GM18511 (cell line): ENCODE data around the gene PCBP1.
"Not testable (repeated sequence)": the region's sequence is repeated elsewhere in the genome, so short reads cannot be mapped to it uniquely, and the experiment has no call there.

ENCODE experiments used
- ATAC-seq: cut with Tn5 transposase; IDR thresholded peaks from one replicate; pipeline ENCODE4 v1.9.1; 2021; ENCODE audit warnings: mild to moderate bottlenecking, moderate library complexity; ENCODE audit not compliant: unreplicated experiment

Gene PCBP1

DNA sequence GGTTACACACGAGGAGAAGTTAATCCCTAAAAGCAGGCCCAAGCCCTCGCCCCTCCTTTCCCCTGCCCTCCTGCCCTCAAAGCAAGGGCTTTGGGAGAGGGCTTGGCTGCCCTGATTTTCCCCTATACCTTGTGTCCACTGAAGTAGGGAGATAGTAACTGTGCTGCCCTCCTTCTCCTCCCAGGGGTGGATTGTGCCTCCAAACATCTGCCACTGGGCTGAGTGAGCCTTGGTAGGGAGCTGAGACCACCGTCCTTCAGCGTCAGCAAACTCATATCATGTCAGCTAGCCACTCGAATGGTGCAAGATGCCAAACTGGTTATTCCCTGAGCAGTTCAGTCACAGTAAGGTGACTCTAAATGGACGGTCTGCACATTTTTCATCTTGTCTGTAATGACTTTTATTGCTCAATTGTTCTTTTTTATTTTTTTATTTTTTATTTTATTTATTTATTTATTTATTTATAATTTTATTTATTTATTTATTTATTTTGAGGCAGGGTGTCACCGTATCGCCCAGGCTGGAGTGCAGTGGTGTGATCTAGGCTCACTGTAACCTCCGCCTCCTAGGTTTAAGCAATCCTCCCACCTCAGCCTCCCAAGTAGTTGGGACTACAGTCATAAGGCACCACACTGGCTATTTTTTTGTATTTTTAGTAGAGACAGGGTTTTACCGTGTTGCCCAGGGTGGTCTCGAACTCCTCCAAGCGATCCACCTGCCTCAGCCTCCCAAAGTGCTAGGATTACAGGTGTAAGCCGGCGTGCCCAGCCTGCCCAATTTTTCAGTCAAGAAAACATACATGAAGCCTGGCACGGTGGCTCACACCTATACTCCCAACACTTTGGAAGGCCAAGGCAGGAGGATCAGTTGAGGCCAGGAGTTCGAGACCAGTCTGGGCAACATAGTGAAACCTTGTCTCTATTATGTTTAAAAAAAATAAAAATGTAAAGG is 8.7 kb downstream of the PCBP1 start:
- no peak for ATAC-seq

DNA sequence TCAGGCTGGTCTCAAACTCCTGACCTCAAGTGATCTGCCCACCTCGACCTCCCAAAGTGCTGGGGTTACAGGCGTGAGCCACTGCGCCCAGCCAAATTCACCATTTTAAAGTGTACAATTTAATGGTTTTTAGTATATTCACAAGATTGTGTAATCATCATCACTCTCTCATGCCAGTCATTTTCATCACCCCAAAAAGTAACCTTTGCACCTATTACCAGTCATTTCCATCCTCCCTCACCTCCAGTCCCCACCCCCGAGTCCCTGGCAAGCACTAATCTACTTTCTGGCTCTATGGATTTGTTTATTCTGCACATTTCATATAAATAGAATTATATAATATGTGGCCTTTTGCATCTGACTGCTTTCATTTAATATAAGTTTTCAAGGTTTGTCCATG is 10.8 kb downstream of the PCBP1 start:
- no peak for ATAC-seq

DNA sequence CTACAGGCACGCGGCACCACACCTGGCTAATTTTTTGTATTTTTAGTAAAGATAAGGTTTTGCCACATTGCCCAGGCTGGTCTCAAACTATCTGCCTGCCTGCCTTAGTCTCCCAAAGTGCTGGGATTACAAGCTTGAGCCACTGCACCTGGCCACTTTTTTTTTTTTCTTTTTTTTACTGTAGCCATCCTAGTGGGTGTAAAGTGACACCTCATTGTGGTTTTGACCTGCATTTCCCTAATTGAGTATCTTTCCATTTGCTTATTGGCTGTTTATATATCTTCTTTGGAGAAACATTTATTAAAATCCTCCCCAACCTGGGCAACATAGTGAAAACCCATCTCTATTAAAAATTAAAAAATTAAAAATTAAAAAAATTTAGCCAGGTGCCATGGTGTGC is 12.0 kb downstream of the PCBP1 start:
- ATAC-seq, result no peak

DNA sequence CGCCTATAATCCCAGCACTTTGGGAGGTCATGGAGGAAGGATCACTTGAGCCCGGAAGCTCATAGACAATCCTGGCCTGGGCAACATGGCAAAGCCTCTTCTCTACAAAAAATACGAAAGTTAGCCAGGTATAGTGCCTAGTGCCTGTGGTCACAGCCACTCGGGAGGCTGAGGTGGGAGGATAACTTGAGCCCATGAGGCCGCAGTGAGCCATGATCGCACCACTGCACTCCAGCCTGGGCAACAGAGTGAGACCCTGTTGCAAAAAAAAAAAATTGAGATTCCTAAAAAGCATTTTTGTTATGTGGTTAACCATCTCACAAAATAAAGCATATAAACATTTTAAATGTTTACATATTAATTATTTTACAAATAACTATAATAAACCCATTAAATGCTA is 13.9 kb downstream of the PCBP1 start:
- ATAC-seq, result no peak

DNA sequence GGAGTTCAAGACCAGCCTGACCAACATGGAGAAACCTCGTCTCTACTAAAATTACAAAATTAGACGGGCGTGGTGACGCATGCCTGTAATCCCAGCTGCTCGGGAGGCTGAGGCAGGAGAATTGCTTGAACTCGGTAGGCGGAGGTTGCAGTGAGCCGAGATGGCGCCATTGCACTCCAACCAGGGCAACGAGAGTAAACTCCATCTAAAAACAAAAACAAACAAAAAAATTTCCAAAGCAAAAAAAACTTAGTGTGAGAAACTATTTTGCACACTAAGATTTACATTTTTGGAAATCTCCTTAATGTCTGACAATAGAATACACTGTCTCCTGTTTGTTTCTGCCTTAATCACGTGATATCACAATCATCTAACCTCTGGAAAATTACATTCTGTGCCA is 14.4 kb downstream of the PCBP1 start:
- ATAC-seq, result not testable (repeated sequence)

DNA sequence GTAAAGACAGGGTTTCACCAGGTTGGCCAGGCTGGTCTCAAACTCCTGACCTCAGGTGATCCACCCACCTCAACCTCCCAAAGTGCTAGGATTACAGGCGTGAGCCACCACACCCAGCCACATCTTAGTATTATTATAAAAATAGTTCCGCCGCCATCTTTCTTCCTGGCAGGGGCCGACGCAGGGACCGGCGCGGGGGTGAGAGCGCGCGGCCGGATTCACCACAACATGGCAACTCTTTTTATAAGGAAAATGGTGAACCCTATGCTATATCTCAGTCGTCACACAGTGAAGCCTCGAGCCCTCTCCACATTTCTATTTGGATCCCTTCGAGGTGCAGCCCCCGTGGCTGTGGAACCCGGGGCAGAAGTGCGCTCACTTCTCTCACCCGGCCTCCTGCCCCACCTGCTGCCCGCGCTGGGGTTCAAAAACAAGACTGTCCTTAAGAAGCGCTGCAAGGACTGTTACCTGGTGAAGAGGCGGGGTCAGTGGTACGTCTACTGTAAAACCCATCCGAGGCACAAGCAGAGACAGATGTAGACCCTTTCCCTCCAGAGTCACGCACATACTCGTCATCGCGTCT is 15.1 kb downstream of the PCBP1 start:
- not testable (repeated sequence) for ATAC-seq

DNA sequence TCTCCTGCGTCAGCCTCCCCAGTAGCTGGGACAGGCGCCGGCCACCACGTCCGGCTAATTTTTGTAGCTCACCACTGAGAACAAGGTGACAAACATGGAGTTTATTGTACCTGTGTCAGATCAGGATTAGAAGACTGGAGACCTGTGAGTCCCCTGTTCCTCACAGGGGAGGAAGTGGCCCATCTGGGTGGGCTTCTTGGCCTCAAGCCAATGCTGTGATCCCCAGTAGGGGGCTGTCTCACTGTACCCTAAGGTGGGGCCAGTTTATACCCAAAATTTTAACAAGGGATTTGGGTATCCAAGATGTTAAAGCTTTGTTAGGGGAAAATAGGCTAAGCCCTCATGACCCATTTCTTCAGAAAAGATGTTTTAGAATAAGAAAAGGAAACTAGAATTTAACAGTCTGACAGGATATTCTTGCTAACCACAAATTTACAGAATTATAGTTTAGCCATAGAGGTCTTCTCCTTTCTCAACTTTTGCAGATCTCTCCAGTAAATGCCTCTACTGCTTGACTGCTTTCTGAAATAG is 16.3 kb downstream of the PCBP1 start:
- no peak for ATAC-seq

DNA sequence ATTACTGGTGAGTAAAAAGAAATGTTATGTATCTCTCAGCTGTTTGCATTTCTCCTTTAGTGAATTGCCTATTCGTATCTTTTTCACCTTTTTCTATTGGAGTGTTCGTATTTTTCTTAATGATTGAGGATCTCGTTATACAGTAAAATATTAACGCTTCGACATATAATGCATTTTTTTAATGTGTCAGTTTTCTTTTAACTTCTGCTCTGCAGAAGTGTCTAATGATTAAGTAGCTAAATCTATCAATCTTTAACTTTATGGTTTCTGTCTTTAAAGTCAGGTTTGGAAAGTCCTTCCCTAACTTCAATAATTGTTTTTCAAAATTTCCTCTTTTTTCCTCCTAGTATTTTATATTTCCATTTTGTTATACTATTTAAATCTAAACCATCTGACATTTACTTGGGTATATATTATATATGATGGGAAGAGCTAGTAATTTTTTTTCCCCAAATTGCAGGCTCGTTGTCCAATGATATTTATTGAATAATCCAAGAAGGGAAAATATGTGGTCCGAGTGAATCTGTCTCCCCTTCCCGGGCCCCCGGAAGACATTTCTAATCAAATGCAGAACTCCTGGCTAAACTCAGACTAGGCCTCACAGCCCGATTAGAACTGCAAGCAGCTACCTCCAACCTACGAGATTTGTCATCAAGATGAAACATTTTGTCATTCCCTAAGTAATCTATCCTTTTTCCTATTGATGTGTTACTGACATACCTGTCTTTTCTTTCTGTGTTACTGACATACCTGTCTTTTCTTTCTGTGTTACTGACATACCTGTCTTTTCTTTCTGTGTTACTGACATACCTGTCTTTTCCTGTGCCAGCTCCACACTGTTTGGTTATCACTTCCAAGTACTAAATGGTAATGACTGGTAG is 17.2 kb downstream of the PCBP1 start:
- ATAC-seq, result no peak

DNA sequence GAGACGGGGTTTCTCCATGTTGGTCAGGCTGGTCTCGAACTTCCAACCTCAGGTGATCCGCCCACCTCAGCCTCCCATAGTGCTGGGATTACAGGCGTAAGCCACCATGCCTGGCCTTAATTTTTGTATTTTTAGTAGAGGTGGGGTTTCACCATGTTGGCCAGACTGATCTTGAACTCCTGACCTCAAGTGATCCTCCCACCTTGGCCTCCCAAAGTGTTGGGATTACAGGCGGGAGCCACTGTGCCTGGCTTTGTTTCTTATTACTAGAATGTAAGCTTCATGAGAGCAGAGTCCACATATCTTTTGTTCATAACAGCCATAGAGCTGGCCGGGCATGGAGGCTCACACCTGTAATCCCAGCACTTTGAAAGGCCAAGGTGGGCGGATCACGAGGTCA is 18.9 kb downstream of the PCBP1 start:
- ATAC-seq, result not testable (repeated sequence)

DNA sequence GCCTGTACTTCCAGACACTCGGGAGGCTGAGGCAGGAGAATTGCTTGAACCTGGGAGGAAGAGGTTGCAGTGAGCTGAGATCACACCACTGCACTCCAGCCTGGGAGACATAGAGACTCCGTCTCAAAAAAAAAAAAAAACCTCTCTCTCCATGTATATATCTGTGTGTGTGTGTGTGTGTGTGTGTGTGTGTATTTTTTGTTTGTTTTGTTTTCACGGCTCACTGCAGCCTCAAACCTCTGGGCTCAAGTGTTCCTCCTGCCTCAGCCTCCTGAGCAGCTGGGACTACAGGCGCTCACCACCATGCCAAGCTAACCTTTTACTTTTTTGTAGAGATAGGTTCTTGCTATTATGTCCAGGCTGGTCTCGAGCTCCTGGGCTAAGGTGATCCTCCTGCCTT is 23.1 kb downstream of the PCBP1 start:
- ATAC-seq, result not testable (repeated sequence)

DNA sequence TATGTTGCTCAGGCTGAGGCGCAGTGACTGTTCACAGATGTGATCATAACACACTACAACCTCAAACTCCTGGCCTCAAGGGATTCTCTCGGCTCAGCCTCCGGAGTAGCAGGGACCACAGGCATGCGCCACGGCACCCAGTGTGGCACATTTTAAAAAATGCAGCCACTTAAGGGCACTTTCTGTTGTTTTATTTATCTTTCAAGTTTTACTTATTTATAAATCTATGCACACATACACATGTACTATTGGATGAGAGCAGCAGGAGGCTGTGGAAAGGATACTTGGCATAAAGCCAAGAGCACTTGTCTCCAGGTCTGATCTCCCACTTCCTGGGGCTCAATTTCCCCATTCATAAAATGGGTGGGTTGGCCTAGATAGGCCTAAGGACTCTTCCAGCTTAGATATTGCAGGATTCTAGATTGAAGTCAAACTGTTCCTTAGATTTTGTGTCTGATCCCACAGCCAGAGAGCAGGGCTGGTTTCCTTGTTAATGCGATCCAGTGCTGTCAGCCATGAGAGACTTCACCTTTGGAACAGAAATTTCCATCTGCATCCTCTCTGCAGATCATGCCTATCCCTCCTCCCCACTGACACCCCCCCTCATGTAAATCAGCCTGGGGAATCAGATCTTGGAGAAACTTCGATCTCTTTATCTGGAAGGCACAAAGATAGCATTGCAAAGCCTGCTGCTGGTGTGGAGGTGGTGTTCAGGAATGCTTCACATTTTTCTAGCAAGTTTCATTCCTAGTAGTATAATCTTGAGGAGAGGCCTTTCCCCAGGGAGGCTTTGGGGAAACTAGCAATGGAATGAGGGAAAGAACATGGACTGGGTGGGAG is 24.7 kb downstream of the PCBP1 start:
- ATAC-seq, result no peak

DNA sequence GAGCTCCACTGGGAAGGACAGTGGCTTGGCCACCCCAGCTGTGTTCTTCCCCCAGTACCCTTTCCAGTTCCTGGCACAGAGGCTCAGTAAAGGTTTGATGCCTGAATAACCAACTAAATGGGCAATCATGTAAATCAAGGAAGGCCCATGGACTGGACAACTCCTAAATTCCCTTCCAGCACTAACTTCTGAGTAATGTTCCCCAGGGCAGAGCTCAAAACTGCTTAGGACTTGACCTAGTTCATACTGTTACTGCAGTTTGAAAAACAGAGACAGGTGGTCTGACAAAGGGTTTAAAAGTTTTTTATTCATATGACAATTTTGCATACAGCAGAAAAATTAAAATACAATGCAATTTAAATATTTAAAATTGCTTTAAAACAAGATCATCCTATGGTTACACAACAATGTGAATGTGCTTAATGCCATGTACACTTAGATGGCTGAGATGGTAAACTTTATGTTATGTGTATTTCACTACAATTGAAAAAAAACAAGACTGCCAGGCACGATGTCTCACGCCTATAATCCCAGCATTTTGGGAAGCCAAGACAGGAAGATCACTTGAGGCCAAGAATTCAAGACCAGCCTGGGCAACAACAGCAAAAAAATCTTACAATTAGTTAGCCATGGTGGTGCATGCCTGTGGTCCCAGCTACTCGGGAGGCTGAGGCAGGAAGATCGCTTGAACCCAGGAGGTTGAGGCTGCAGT is 26.2 kb downstream of the PCBP1 start:
- no peak for ATAC-seq

DNA sequence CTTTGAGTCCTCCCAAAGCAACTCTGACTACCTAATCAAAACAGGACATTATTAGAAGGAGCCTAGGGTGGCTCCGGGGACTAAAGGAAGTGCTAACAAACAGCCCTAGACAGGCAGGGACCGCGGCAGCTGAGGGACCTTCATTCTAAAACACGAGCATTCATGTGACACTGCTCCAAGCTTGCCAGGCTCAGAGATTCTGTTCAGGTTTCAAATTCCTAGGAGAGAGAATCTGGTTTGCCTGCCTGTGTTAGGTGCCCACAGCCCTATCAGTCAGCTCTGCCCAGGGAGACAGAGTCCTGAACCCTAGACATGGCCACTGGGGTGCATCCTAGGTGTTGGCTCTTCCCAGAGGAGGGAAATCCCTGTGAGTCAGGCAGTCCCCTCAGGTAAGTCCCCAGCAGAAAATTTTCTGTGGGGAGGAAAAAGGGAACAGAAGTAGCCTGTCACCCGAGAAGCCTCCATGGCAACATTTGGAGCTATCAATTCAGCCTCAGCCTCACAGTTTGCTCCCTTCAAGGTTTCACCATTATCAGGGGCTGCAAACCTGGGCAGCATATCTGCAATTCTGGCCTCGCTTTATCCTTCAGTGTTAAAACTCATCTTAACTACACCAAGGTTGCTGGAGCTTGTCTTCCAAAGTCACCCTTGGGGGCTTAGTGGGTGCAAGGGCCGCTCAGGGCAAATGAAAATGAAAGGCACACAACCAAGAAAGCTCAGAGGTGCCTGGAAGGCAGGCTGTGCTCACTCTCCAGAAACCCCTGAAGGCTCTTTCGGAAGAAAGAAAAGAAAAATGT is 28.6 kb downstream of the PCBP1 start:
- ATAC-seq, result peak; percentile 75

DNA sequence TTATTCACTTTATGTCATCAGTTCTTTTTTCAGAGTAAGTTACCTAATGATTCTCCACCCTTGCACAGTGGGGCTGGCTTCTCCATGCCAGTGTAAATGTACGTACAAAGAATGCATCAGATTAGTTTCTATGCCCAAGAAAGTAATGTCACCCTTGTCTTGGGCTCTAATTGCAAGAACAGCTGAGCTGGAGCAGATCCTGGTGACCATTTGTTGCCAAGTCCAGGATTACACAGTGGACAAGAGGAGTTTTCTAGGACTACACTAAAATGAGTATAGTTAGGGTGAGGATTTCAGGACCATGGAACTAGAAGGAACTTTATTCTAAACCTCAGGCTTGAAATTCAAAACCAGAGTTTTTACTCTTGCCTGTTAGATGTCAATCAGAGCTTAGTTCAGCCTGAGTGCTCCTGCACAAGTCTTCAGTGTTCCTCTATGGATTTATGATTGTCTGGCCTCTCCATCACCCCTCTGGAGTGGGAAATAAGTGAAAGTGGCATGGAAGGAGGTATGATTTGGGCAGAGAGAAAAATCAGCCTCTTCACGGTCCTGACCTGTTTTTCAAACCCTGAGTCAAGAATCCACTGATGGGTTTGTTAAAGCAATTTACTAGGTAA is 29.8 kb downstream of the PCBP1 start:
- ATAC-seq, result no peak

DNA sequence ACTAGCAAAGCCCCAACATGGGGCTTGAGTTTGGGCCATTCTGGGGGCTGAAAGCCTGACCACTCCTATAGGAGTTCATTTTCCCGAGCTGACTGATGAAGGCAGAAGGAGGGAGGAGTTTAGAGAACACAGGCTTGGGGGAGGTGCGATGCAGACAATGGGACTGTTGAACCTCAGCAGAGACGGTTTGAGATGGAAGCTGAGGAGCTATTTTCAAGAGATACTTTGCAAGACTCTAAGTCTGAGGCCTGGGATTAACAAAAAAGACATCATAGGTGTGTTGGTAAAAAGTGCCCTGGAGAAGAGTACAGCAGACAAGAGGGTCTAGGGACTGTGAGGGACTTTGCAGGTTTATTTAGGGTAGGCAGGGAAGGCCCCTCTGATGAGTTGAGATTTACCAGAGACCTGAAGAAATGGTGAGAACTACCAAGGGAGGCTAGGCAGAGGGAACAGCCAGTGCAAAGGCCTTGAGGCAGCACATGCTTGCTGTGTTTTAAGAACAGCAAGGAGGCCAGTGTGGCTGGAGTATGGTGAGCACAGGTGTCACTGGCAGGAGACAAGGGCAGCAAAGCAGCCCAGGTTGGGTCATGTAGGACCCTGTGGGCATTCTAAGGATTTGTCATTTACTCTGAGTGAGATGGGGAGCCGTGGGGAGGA is 31.6 kb downstream of the PCBP1 start:
- ATAC-seq, result no peak

DNA sequence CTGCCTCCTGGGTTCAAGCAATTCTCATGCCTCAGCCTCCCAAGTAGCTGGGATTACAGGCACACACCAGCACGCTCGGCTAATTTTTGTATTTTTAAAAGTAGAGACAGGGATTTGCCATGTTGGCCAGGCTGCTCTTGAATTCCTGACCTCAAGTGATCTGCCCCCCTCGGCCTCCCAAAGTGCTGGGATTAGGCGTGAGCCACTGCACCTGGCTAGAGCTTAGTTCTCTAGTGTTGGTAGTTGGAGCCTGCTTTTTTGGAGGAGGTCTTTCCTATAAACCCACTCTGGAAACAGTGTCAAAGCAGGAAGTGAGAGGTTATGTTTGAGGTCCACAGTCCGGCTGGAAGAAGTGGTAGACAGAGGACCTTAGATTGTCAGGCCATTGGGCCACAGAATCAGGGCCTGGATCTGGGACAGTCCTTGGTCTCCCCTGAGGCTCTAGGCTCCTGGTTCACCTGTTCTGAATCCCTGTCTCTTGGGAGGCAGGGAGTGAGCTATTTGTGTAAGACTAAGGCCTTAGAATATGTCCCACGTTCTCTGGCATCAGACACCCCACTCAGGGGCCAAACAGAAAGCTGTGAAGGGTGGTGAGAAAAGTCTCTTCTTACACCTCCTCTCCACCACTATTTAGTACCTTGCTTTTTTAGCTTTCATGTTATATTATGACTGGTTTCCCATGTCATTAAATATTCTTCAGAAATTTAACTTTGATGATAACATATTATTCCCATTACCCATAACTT is 34.5 kb downstream of the PCBP1 start:
- no peak for ATAC-seq

DNA sequence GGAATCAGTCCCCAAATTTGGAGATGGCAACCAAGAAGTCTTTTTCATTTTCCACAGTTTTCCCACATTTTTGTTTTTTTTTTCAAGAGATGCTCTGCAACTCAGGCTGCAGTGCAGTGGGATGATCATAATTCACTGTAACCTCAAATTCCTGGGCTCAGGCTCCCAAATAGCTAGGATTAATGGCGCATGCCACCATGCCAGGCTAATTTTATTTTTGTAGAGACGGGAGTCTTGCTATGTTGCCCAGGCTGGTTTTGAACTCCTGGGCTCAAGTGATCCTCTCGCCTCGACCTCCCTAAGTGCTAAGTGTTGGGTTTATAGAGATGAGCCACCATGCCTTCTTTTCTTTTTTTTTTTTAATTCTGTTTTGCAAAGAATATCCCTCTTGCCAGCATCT is 35.2 kb downstream of the PCBP1 start:
- ATAC-seq, result no peak
